Stomach smooth muscle (tissue), 2 donors: Measurements from ENCODE around the gene MC5R.

Experiments
- H3K27ac ChIP-seq: one replicate; pipeline ENCODE4 v1.7.0; 2013; ENCODE audit warnings: mild to moderate bottlenecking, low read length, inconsistent platforms
- H3K27me3 ChIP-seq, 2 donors: one replicate each; pipeline ENCODE4 v1.7.0; 2013; ENCODE audit warnings: low read length in 2 of 2; ENCODE audit not compliant: insufficient read depth in 2 of 2, control insufficient read depth in 1 of 2
- H3K36me3 ChIP-seq, 2 donors: one replicate each; pipeline ENCODE4 v1.7.0; 2013; ENCODE audit warnings: low read length in 2 of 2; ENCODE audit not compliant: control insufficient read depth in 2 of 2, insufficient read depth in 2 of 2
- H3K4me1 ChIP-seq: one replicate; pipeline ENCODE4 v1.7.0; 2013; ENCODE audit warnings: low read length; ENCODE audit not compliant: control insufficient read depth, insufficient read depth
- H3K4me3 ChIP-seq, 2 donors: one replicate each; pipeline ENCODE4 v1.7.0; 2013; ENCODE audit warnings: low read length in 2 of 2
- H3K9ac ChIP-seq, 2 donors: one replicate each; pipeline ENCODE4 v1.7.0; 2013; ENCODE audit warnings: low read length in 2 of 2, mild to moderate bottlenecking in 1 of 2
- H3K9me3 ChIP-seq, 2 donors: one replicate each; pipeline ENCODE4 v1.7.0; 2013; ENCODE audit warnings: low read length in 2 of 2; ENCODE audit not compliant: control insufficient read depth in 2 of 2
- donor health status: healthy.
- donor health status: Pancreatic carcinoma.

Gene MC5R

GRCh38 chr18:13823707-13824395 lies at the start of gene MC5R:
MC5R (plus strand) TSS chr18:13824149; CDS start chr18:13825766, 1,617 bp downstream.
- no peaks in the 10 kb centered on the region for H3K9me3 ChIP-seq
- H3K9ac ChIP-seq, result no peak within 1 kb of the TSS
- H3K27ac ChIP-seq, result no peak within 1 kb of the TSS
- H3K27me3 ChIP-seq, result peaks cover 24 to 35% of the 10 kb centered on the region in 2 donors
- peaks cover 6% of the 10 kb centered on the region for H3K4me1 ChIP-seq
- H3K36me3 ChIP-seq, result no peaks in the 10 kb centered on the region
- H3K4me3 ChIP-seq, result peak within 1 kb of the TSS; percentile 65 to 67

- Histone ChIP-seq H3K27me3 (no peaks in the 10 kb centered on the region), H3K9me3 (no peaks in the 10 kb centered on the region), H3K27ac (no peak overlapping the region), H3K4me1 (no peaks in the 10 kb centered on the region), H3K4me3 (no peak overlapping the region), H3K36me3 (no peaks in the 10 kb centered on the region), H3K9ac (no peak overlapping the region)
These were observed 48.9 kb upstream of the MC5R start for GRCh38 chr18:13775058-13775457.

- Histone ChIP-seq H3K27ac (no peak overlapping the region), H3K9ac (no peak overlapping the region), H3K27me3 (no peaks in the 10 kb centered on the region), H3K4me1 (no peaks in the 10 kb centered on the region), H3K4me3 (no peak overlapping the region), H3K36me3 (no peaks in the 10 kb centered on the region), H3K9me3 (no peaks in the 10 kb centered on the region)
These were observed 32.8 kb upstream of the MC5R start for GRCh38 chr18:13791181-13791580.

- H3K27ac ChIP-seq, result no peak overlapping the region
- H3K9ac ChIP-seq, result no peak overlapping the region
- H3K36me3 ChIP-seq, result no peaks in the 10 kb centered on the region
- H3K4me1 ChIP-seq, result no peaks in the 10 kb centered on the region
- peaks cover 5 to 6% of the 10 kb centered on the region in 2 donors for H3K27me3 ChIP-seq
- no peak overlapping the region for H3K4me3 ChIP-seq
- no peaks in the 10 kb centered on the region for H3K9me3 ChIP-seq
These were observed 30.1 kb upstream of the MC5R start for GRCh38 chr18:13793819-13794218.

GRCh38 chr18:13796515-13796914 lies 27.4 kb upstream of the MC5R start:
- Histone ChIP-seq H3K27me3 (peaks cover 12 to 17% of the 10 kb centered on the region in 2 donors), H3K36me3 (no peaks in the 10 kb centered on the region), H3K9me3 (no peaks in the 10 kb centered on the region), H3K27ac (no peak overlapping the region), H3K4me1 (peaks cover 7% of the 10 kb centered on the region), H3K4me3 (no peak overlapping the region), H3K9ac (no peak overlapping the region)

- H3K9ac ChIP-seq, result no peak overlapping the region
- no peaks in the 10 kb centered on the region for H3K9me3 ChIP-seq
- peaks cover 7% of the 10 kb centered on the region for H3K4me1 ChIP-seq
- H3K4me3 ChIP-seq, result no peak overlapping the region
- H3K27ac ChIP-seq, result no peak overlapping the region
- H3K27me3 ChIP-seq, result peaks cover 12 to 20% of the 10 kb centered on the region in 2 donors
- no peaks in the 10 kb centered on the region for H3K36me3 ChIP-seq
These were observed 26.8 kb upstream of the MC5R start for GRCh38 chr18:13797157-13797611.

- H3K27ac ChIP-seq, result no peak overlapping the region
- H3K4me3 ChIP-seq, result no peak overlapping the region
- peaks cover 7% of the 10 kb centered on the region for H3K4me1 ChIP-seq
- no peaks in the 10 kb centered on the region for H3K9me3 ChIP-seq
- no peak overlapping the region for H3K9ac ChIP-seq
- no peaks in the 10 kb centered on the region for H3K36me3 ChIP-seq
- H3K27me3 ChIP-seq, result peaks cover 16 to 28% of the 10 kb centered on the region in 2 donors
These were observed 24.6 kb upstream of the MC5R start for GRCh38 chr18:13799396-13799795.

GRCh38 chr18:13800505-13801259 lies 23.3 kb upstream of the MC5R start:
- H3K4me3 ChIP-seq, result peak overlapping the region; percentile 60 to 65
- H3K9me3 ChIP-seq, result no peaks in the 10 kb centered on the region
- H3K9ac ChIP-seq, result peak overlapping the region in 1 of 2 donors; percentile 36
- no peak overlapping the region for H3K27ac ChIP-seq
- H3K27me3 ChIP-seq, result peaks cover 16 to 32% of the 10 kb centered on the region in 2 donors
- no peaks in the 10 kb centered on the region for H3K36me3 ChIP-seq
- peaks cover 7% of the 10 kb centered on the region for H3K4me1 ChIP-seq

- Histone ChIP-seq H3K36me3 (no peaks in the 10 kb centered on the region), H3K9me3 (no peaks in the 10 kb centered on the region), H3K4me3 (peak overlapping the region; percentile 60 to 65), H3K27me3 (peaks cover 16 to 32% of the 10 kb centered on the region in 2 donors), H3K27ac (no peak overlapping the region), H3K4me1 (peaks cover 7% of the 10 kb centered on the region), H3K9ac (peak overlapping the region in 1 of 2 donors; percentile 36)
These were observed 22.7 kb upstream of the MC5R start for GRCh38 chr18:13801260-13801601.

- no peak overlapping the region for H3K4me3 ChIP-seq
- H3K9me3 ChIP-seq, result no peaks in the 10 kb centered on the region
- H3K27me3 ChIP-seq, result peaks cover 7 to 22% of the 10 kb centered on the region in 2 donors
- peaks cover 7% of the 10 kb centered on the region for H3K4me1 ChIP-seq
- H3K9ac ChIP-seq, result no peak overlapping the region
- no peaks in the 10 kb centered on the region for H3K36me3 ChIP-seq
- no peak overlapping the region for H3K27ac ChIP-seq
These were observed 19.6 kb upstream of the MC5R start for GRCh38 chr18:13804305-13804704.
